Tibial nerve (tissue), 3 donors: ENCODE results near the gene MEAF6.
"Not testable (repeated sequence)": the region's sequence is repeated elsewhere in the genome, so short reads cannot be mapped to it uniquely, and the experiment has no call there.

Experiments used
- CTCF ChIP-seq, 5 experiments: fragments of 200-600 bp in 3 of 5; fragments of 450-650 bp in 2 of 5; sonication (generic) in 3 of 5; IDR thresholded peaks; one replicate each; pipeline ENCODE4 v1.5.1; 2016 to 2019; ENCODE audit warnings: antibody characterized with exemption in 5 of 5, mild to moderate bottlenecking in 3 of 5, moderate library complexity in 2 of 5
- POLR2A ChIP-seq, 2 donors: fragments of 450-650 bp; IDR thresholded peaks; one replicate each; pipeline ENCODE4 v1.6.1; 2017; ENCODE audit warnings: antibody characterized with exemption in 2 of 2, mild to moderate bottlenecking in 2 of 2, moderate library complexity in 2 of 2

DNA sequence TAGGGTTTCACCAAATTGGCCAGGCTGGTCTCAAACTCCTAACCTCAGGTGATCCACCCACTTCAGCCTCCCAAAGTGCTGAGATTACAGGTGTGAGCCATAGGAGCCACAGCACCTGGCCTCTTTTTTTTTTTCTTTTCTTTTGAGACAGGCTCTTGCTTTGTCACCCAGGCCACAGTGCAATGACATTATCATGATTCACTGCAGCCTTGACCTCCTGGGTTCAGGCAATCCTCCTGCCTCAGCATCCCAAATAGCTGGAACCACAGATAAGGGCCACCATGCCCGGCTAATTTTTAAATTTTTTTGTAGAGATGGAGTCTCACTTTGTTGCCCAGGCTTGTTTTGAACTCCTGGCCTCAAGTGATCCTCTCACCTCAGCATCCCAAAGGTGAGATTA, 15.3 kb upstream of the MEAF6 start:
- not testable (repeated sequence) for TF ChIP-seq CTCF, POLR2A (IDR thresholded peaks at IDR 0.05)
